ENCODE measurements around the gene PCDHGB1.

The PCDHGB1 gene

DNA sequence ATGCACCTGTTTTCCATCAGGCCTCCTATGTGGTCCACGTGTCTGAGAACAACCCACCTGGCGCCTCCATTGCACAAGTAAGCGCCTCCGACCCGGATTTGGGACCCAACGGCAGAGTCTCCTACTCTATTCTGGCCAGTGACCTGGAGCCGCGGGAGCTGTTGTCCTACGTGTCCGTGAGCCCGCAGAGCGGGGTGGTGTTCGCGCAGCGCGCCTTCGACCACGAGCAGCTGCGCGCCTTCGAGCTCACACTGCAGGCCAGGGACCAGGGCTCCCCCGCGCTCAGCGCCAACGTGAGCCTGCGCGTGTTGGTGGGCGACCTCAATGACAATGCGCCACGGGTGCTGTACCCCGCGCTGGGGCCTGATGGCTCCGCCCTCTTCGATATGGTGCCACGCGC lies 1.7 kb downstream of the PCDHGB1 start:
- H3K27me3 ChIP-seq (ENCODE audit: control insufficient read depth in 1 of 2, insufficient read depth in 2 of 2, low read length in 2 of 2) = peaks cover 0 to 7% of the 10 kb centered on the region in 2 donors
- H3K36me3 ChIP-seq (ENCODE audit: control insufficient read depth in 2 of 2, insufficient read depth in 2 of 2, low read length in 2 of 2) = peaks cover 0 to 2% of the 10 kb centered on the region in 2 donors
- no peak overlapping the region for H3K9ac ChIP-seq (ENCODE audit: low read length in 2 of 2)
- peak overlapping the region in 1 of 2 donors; percentile 65 for H3K4me3 ChIP-seq (ENCODE audit: low read length in 2 of 2)
- H3K4me1 ChIP-seq (ENCODE audit: control insufficient read depth, insufficient read depth, low read length) = no peaks in the 10 kb centered on the region
- H3K27ac ChIP-seq (ENCODE audit: low read length) = no peak overlapping the region
- H3K9me3 ChIP-seq (ENCODE audit: control insufficient read depth in 2 of 2, low read length in 2 of 2) = peaks cover 31 to 52% of the 10 kb centered on the region in 2 donors

DNA sequence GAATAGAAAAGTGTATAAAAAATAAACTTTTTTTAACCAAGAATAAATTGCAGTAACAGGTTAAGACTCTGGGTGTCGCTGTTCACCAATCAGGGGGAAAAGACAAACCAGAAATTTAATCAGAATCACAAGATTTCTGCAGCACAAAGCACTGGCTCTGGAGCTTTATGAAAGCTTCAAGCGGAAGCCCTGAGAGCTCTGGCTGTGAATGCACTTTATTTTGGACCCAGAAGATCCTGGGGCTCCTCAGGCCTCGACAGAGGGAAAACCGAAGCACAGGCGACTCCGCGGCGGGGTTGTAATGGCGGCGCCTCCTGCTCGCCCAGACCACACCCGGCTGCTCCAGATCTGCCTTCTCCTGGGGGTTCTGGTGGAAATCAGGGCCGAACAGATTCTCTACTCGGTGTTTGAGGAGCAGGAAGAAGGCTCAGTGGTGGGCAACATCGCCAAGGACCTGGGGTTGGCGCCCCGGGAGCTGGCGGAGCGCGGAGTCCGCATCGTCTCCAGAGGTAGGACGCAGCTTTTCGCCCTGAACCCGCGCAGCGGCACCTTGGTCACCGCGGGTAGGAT lies 5.1 kb downstream of the PCDHGB1 start, which contains the start of gene PCDHGA4:
PCDHGA4 (plus strand) TSS at position 122 of the 570 bp plus-strand sequence; CDS start at position 209, 87 bp downstream.
- Histone ChIP-seq H3K4me1 (ENCODE audit: control insufficient read depth, insufficient read depth, low read length) (no peaks in the 10 kb centered on the region), H3K4me3 (ENCODE audit: low read length in 2 of 2) (peak within 1 kb of the TSS; percentile 42 to 70), H3K27ac (ENCODE audit: low read length) (no peak within 1 kb of the TSS), H3K9ac (ENCODE audit: low read length in 2 of 2) (no peak within 1 kb of the TSS), H3K36me3 (ENCODE audit: control insufficient read depth in 2 of 2, insufficient read depth in 2 of 2, low read length in 2 of 2) (peaks cover 0 to 2% of the 10 kb centered on the region in 2 donors), H3K27me3 (ENCODE audit: control insufficient read depth in 1 of 2, insufficient read depth in 2 of 2, low read length in 2 of 2) (peaks cover 0 to 7% of the 10 kb centered on the region in 2 donors), H3K9me3 (ENCODE audit: control insufficient read depth in 2 of 2, low read length in 2 of 2) (peaks cover 35 to 70% of the 10 kb centered on the region in 2 donors)

DNA sequence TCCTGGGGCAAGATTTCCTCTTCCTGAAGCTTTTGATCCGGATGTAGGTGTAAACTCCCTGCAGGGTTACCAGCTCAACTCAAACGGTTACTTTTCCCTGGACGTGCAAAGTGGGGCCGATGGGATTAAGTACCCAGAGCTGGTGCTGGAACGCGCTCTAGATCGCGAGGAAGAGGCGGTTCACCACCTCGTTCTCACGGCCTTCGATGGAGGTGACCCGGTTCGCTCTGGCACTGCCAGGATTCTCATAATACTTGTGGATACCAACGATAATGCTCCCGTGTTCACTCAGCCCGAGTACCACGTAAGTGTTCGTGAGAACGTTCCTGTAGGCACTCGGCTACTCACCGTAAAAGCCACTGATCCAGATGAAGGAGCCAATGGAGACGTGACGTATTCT lies 5.7 kb downstream of the PCDHGB1 start:
- H3K4me1 ChIP-seq (ENCODE audit: control insufficient read depth, insufficient read depth, low read length) = no peaks in the 10 kb centered on the region
- H3K4me3 ChIP-seq (ENCODE audit: low read length in 2 of 2) = peak overlapping the region; percentile 42 to 70
- peaks cover 0 to 2% of the 10 kb centered on the region in 2 donors for H3K36me3 ChIP-seq (ENCODE audit: control insufficient read depth in 2 of 2, insufficient read depth in 2 of 2, low read length in 2 of 2)
- H3K27ac ChIP-seq (ENCODE audit: low read length) = no peak overlapping the region
- H3K27me3 ChIP-seq (ENCODE audit: control insufficient read depth in 1 of 2, insufficient read depth in 2 of 2, low read length in 2 of 2) = peaks cover 0 to 7% of the 10 kb centered on the region in 2 donors
- H3K9ac ChIP-seq (ENCODE audit: low read length in 2 of 2) = no peak overlapping the region
- H3K9me3 ChIP-seq (ENCODE audit: control insufficient read depth in 2 of 2, low read length in 2 of 2) = peaks cover 35 to 71% of the 10 kb centered on the region in 2 donors

DNA sequence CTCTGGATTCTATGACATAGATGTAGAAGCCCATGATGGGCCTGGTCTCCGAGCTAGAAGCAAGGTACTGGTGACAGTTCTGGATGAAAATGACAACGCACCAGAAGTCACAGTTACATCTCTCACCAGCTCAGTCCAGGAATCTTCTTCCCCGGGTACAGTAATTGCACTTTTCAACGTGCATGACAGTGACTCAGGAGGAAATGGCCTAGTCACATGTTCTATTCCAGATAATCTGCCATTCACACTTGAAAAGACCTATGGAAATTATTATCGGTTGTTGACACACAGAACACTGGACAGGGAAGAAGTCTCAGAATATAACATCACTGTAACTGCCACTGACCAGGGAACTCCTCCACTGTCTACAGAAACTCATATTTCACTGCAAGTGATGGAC lies 6.2 kb downstream of the PCDHGB1 start:
- Histone ChIP-seq H3K9me3 (ENCODE audit: control insufficient read depth in 2 of 2, low read length in 2 of 2) (peaks cover 36 to 71% of the 10 kb centered on the region in 2 donors), H3K27ac (ENCODE audit: low read length) (no peak overlapping the region), H3K9ac (ENCODE audit: low read length in 2 of 2) (no peak overlapping the region), H3K4me1 (ENCODE audit: control insufficient read depth, insufficient read depth, low read length) (no peaks in the 10 kb centered on the region), H3K36me3 (ENCODE audit: control insufficient read depth in 2 of 2, insufficient read depth in 2 of 2, low read length in 2 of 2) (peaks cover 0 to 2% of the 10 kb centered on the region in 2 donors), H3K27me3 (ENCODE audit: control insufficient read depth in 1 of 2, insufficient read depth in 2 of 2, low read length in 2 of 2) (peaks cover 0 to 3% of the 10 kb centered on the region in 2 donors), H3K4me3 (ENCODE audit: low read length in 2 of 2) (peak overlapping the region in 1 of 2 donors; percentile 42)

DNA sequence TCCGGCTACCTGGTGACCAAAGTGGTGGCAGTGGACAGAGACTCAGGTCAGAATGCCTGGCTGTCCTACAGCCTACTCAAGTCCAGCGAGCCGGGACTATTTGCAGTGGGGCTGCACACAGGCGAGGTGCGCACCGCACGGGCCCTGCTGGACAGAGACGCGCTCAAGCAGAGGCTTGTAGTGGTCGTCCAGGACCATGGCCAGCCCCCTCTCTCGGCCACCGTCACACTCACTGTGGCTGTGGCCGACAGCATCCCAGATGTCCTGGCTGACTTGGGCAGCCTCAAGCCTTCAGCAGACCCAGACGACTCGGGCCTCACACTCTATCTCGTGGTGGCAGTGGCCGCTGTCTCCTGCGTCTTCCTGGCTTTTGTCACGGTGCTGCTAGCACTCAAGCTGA lies 7.1 kb downstream of the PCDHGB1 start:
- peaks cover 0 to 3% of the 10 kb centered on the region in 2 donors for H3K27me3 ChIP-seq (ENCODE audit: control insufficient read depth in 1 of 2, insufficient read depth in 2 of 2, low read length in 2 of 2)
- H3K36me3 ChIP-seq (ENCODE audit: control insufficient read depth in 2 of 2, insufficient read depth in 2 of 2, low read length in 2 of 2) = peaks cover 0 to 2% of the 10 kb centered on the region in 2 donors
- H3K9me3 ChIP-seq (ENCODE audit: control insufficient read depth in 2 of 2, low read length in 2 of 2) = peaks cover 33 to 70% of the 10 kb centered on the region in 2 donors
- no peaks in the 10 kb centered on the region for H3K4me1 ChIP-seq (ENCODE audit: control insufficient read depth, insufficient read depth, low read length)
- no peak overlapping the region for H3K27ac ChIP-seq (ENCODE audit: low read length)
- no peak overlapping the region for H3K9ac ChIP-seq (ENCODE audit: low read length in 2 of 2)
- H3K4me3 ChIP-seq (ENCODE audit: low read length in 2 of 2) = peak overlapping the region; percentile 18 to 47

DNA sequence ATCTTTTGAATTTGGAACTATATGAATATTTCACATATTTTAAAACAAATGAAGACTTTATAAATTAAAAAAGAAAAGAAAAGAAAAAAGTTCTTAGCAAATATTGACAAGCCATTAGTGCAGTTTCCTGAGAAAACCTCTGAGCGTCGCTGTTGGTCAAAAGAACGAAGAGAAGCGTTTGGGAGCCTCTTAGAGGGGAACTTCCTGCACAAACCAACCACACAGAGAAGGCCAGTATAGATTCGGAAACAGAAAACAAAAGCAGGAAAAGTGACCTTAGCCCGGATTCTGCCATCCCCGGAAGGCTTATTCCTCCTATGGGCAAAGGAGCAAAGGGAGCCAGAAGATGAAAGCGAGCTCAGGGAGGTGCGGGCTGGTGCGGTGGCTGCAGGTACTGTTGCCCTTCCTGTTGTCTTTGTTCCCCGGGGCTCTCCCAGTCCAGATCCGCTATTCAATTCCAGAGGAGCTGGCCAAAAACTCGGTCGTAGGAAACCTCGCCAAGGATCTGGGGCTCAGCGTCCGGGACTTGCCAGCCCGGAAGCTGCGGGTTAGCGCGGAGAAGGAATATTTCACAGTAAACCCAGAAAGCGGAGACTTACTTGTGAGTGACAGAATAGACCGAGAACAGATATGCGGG lies 10.0 kb downstream of the PCDHGB1 start, which contains the start of gene PCDHGB2:
PCDHGB2 (plus strand) TSS at position 205 of the 637 bp plus-strand sequence; CDS start at position 347, 142 bp downstream.
- Histone ChIP-seq H3K9me3 (ENCODE audit: control insufficient read depth in 2 of 2, low read length in 2 of 2) (peaks cover 39 to 70% of the 10 kb centered on the region in 2 donors), H3K27ac (ENCODE audit: low read length) (no peak within 1 kb of the TSS), H3K4me3 (ENCODE audit: low read length in 2 of 2) (peak within 1 kb of the TSS; percentile 49 to 54), H3K4me1 (ENCODE audit: control insufficient read depth, insufficient read depth, low read length) (no peaks in the 10 kb centered on the region), H3K36me3 (ENCODE audit: control insufficient read depth in 2 of 2, insufficient read depth in 2 of 2, low read length in 2 of 2) (peaks cover 0 to 2% of the 10 kb centered on the region in 2 donors), H3K27me3 (ENCODE audit: control insufficient read depth in 1 of 2, insufficient read depth in 2 of 2, low read length in 2 of 2) (no peaks in the 10 kb centered on the region), H3K9ac (ENCODE audit: low read length in 2 of 2) (no peak within 1 kb of the TSS)

DNA sequence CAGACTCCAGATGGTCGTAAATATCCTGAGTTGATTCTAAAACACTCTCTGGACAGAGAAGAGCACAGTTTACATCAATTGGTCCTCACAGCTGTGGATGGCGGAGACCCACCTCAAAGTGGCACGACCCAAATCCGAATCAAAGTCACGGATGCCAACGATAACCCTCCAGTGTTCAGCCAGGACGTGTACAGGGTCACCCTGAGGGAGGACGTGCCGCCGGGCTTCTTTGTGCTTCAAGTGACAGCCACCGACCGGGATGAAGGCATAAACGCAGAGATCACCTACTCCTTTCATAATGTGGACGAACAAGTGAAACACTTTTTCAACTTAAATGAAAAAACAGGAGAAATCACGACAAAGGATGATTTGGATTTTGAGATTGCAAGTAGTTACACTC lies 10.8 kb downstream of the PCDHGB1 start:
- Histone ChIP-seq H3K27me3 (ENCODE audit: control insufficient read depth in 1 of 2, insufficient read depth in 2 of 2, low read length in 2 of 2) (no peaks in the 10 kb centered on the region), H3K4me3 (ENCODE audit: low read length in 2 of 2) (peak overlapping the region; percentile 49 to 54), H3K9me3 (ENCODE audit: control insufficient read depth in 2 of 2, low read length in 2 of 2) (peaks cover 41 to 70% of the 10 kb centered on the region in 2 donors), H3K4me1 (ENCODE audit: control insufficient read depth, insufficient read depth, low read length) (no peaks in the 10 kb centered on the region), H3K36me3 (ENCODE audit: control insufficient read depth in 2 of 2, insufficient read depth in 2 of 2, low read length in 2 of 2) (peaks cover 0 to 2% of the 10 kb centered on the region in 2 donors), H3K27ac (ENCODE audit: low read length) (no peak overlapping the region), H3K9ac (ENCODE audit: low read length in 2 of 2) (no peak overlapping the region)

DNA sequence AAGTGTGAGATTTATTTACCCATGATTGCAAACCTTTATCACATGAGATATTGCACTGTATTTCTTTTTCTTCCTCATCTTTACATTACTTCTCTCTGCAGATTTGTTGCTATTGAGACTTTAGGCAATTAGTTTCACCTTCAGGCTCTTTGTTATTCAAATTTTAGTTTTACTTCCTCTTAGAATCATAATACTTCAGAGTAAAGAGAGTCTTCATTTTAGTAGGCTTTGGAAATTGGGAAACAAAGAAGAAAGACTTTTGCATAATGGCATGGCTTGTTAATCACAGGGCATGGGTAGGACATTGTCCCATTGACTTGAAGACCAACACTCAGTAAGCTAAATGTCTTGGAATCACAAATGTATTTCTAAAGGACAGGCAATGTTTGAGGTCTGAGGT lies 12.8 kb downstream of the PCDHGB1 start:
- no peak overlapping the region for H3K27ac ChIP-seq (ENCODE audit: low read length)
- no peaks in the 10 kb centered on the region for H3K36me3 ChIP-seq (ENCODE audit: control insufficient read depth in 2 of 2, insufficient read depth in 2 of 2, low read length in 2 of 2)
- no peaks in the 10 kb centered on the region for H3K27me3 ChIP-seq (ENCODE audit: control insufficient read depth in 1 of 2, insufficient read depth in 2 of 2, low read length in 2 of 2)
- peaks cover 36 to 64% of the 10 kb centered on the region in 2 donors for H3K9me3 ChIP-seq (ENCODE audit: control insufficient read depth in 2 of 2, low read length in 2 of 2)
- H3K9ac ChIP-seq (ENCODE audit: low read length in 2 of 2) = no peak overlapping the region
- H3K4me3 ChIP-seq (ENCODE audit: low read length in 2 of 2) = no peak overlapping the region
- no peaks in the 10 kb centered on the region for H3K4me1 ChIP-seq (ENCODE audit: control insufficient read depth, insufficient read depth, low read length)

DNA sequence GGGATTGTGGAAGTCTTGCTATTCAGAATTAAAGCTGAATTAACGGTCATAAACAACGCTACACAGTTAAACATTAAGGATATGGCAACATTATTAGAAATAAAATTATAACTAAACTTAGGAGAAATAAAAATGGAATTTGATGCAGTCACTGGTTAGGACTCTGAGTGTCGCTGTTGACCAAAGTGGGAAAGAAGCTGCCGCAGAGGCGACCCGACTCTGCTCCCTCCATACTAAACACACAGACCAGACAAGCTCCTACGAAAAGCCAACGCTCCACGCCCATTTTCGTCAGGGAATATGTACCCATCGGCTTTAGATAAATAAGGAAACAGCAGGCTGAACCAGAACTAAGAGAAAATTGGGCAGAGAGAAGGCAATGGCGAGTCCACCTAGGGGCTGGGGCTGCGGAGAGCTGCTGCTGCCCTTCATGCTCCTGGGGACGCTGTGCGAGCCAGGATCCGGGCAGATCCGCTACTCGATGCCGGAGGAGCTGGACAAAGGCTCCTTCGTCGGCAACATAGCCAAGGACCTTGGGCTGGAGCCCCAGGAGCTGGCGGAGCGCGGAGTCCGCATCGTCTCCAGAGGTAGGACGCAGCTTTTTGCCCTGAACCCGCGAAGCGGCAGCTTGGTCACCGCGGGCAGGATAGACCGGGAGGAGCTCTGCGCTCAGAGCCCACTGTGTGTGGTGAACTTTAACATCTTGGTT lies 14.2 kb downstream of the PCDHGB1 start, which contains the start of gene PCDHGA5:
PCDHGA5 (plus strand) TSS at position 211 of the 709 bp plus-strand sequence; CDS start at position 380, 169 bp downstream.
- H3K27me3 ChIP-seq (ENCODE audit: control insufficient read depth in 1 of 2, insufficient read depth in 2 of 2, low read length in 2 of 2) = no peaks in the 10 kb centered on the region
- no peaks in the 10 kb centered on the region for H3K36me3 ChIP-seq (ENCODE audit: control insufficient read depth in 2 of 2, insufficient read depth in 2 of 2, low read length in 2 of 2)
- no peaks in the 10 kb centered on the region for H3K4me1 ChIP-seq (ENCODE audit: control insufficient read depth, insufficient read depth, low read length)
- H3K9ac ChIP-seq (ENCODE audit: low read length in 2 of 2) = no peak within 1 kb of the TSS
- no peak within 1 kb of the TSS for H3K27ac ChIP-seq (ENCODE audit: low read length)
- peak within 1 kb of the TSS; percentile 52 to 56 for H3K4me3 ChIP-seq (ENCODE audit: low read length in 2 of 2)
- H3K9me3 ChIP-seq (ENCODE audit: control insufficient read depth in 2 of 2, low read length in 2 of 2) = peaks cover 36 to 64% of the 10 kb centered on the region in 2 donors

DNA sequence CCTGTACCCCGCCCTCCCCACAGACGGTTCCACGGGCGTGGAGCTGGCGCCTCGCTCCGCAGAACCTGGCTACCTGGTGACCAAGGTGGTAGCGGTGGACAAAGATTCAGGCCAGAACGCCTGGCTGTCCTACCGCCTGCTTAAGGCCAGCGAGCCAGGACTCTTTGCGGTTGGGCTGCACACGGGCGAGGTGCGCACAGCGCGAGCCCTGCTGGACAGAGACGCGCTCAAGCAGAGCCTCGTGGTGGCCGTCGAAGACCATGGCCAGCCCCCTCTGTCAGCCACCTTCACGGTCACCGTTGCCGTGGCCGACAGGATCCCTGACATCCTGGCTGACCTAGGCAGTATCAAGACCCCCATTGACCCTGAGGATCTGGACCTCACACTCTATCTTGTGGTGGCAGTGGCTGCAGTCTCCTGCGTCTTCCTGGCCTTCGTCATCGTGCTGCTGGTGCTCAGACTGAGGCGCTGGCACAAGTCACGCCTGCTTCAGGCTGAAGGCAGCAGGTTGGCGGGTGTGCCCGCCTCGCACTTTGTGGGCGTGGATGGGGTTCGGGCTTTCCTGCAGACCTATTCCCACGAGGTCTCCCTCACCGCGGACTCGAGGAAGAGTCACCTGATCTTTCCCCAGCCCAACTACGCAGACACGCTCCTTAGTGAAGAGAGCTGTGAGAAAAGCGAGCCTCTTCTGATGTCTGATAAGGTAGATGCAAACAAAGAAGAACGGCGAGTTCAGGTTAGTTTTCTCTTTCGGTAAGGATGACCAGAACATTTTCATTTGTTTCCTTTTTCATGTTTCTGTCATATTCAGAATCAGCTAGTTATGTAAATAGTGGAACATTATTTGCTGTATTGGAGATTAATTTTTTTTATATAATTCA lies 16.4 kb downstream of the PCDHGB1 start:
- peaks cover 35 to 60% of the 10 kb centered on the region in 2 donors for H3K9me3 ChIP-seq (ENCODE audit: control insufficient read depth in 2 of 2, low read length in 2 of 2)
- no peak overlapping the region for H3K27ac ChIP-seq (ENCODE audit: low read length)
- peak overlapping the region; percentile 22 to 46 for H3K4me3 ChIP-seq (ENCODE audit: low read length in 2 of 2)
- no peak overlapping the region for H3K9ac ChIP-seq (ENCODE audit: low read length in 2 of 2)
- H3K36me3 ChIP-seq (ENCODE audit: control insufficient read depth in 2 of 2, insufficient read depth in 2 of 2, low read length in 2 of 2) = no peaks in the 10 kb centered on the region
- no peaks in the 10 kb centered on the region for H3K27me3 ChIP-seq (ENCODE audit: control insufficient read depth in 1 of 2, insufficient read depth in 2 of 2, low read length in 2 of 2)
- no peaks in the 10 kb centered on the region for H3K4me1 ChIP-seq (ENCODE audit: control insufficient read depth, insufficient read depth, low read length)
